Measurements from ENCODE around the gene TAF15.

DNA sequence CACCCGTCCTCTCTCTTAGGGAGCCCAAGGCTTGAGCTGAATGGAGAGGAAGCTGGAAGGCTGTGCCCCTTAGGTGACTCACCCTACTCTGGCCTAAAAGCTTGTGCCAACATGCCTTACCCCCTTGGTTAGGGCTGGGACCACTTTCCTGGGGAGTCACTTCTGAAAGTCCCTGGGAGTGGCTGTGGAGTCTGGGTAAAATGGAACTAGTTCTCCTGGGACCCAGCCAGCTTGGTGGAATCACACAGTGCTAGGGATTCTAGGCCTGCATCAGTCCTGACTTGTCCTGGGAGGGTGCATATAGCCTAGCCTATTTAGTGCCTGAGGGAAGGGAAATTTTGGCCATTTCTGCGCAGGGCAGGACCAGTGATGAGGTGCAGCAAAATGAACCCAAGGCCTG is 24.4 kb upstream of the TAF15 start:
- TF ChIP-seq, protein P1, sequence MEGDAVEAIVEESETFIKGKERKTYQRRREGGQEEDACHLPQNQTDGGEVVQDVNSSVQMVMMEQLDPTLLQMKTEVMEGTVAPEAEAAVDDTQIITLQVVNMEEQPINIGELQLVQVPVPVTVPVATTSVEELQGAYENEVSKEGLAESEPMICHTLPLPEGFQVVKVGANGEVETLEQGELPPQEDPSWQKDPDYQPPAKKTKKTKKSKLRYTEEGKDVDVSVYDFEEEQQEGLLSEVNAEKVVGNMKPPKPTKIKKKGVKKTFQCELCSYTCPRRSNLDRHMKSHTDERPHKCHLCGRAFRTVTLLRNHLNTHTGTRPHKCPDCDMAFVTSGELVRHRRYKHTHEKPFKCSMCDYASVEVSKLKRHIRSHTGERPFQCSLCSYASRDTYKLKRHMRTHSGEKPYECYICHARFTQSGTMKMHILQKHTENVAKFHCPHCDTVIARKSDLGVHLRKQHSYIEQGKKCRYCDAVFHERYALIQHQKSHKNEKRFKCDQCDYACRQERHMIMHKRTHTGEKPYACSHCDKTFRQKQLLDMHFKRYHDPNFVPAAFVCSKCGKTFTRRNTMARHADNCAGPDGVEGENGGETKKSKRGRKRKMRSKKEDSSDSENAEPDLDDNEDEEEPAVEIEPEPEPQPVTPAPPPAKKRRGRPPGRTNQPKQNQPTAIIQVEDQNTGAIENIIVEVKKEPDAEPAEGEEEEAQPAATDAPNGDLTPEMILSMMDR (conservative IDR thresholded peaks at IDR 0.05; ENCODE audit: low read depth, low read length): no peak
- TF ChIP-seq SMC3 (IDR thresholded peaks at IDR 0.05; ENCODE audit: low read depth, low read length) (no peak), MAZ (IDR thresholded peaks at IDR 0.05; ENCODE audit: borderline replicate concordance, low read depth, low read length) (no peak), RAD21 (IDR thresholded peaks at IDR 0.05; ENCODE audit: low read length) (no peak), RCOR1 (IDR thresholded peaks at IDR 0.05; ENCODE audit: insufficient replicate concordance, low read length) (no peak), MXI1 (IDR thresholded peaks at IDR 0.05; ENCODE audit: borderline replicate concordance, low read depth, low read length) (no peak), POLR2A (IDR thresholded peaks at IDR 0.05; ENCODE audit: low read depth, low read length) (no peak), CEBPB (IDR thresholded peaks at IDR 0.05; ENCODE audit: low read depth, low read length) (no peak), RFX5 (IDR thresholded peaks at IDR 0.05; ENCODE audit: low read depth, low read length) (no peak), FOS (IDR thresholded peaks at IDR 0.05; ENCODE audit: low read depth, low read length) (no peak), CHD1 (IDR thresholded peaks at IDR 0.05; ENCODE audit: low read depth, low read length) (no peak), MAFK (IDR thresholded peaks at IDR 0.05; ENCODE audit: low read depth, low read length) (no peak)
- TF ChIP-seq, protein P2, sequence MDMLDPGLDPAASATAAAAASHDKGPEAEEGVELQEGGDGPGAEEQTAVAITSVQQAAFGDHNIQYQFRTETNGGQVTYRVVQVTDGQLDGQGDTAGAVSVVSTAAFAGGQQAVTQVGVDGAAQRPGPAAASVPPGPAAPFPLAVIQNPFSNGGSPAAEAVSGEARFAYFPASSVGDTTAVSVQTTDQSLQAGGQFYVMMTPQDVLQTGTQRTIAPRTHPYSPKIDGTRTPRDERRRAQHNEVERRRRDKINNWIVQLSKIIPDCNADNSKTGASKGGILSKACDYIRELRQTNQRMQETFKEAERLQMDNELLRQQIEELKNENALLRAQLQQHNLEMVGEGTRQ (IDR thresholded peaks at IDR 0.05; ENCODE audit: low read depth, low read length): no peak
- TF ChIP-seq, protein P3, sequence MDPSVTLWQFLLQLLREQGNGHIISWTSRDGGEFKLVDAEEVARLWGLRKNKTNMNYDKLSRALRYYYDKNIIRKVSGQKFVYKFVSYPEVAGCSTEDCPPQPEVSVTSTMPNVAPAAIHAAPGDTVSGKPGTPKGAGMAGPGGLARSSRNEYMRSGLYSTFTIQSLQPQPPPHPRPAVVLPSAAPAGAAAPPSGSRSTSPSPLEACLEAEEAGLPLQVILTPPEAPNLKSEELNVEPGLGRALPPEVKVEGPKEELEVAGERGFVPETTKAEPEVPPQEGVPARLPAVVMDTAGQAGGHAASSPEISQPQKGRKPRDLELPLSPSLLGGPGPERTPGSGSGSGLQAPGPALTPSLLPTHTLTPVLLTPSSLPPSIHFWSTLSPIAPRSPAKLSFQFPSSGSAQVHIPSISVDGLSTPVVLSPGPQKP (IDR thresholded peaks at IDR 0.05; ENCODE audit: borderline replicate concordance, low read depth, low read length): no peak

Data from IMR-90 (cell line).